Keratinocyte (primary cell): ENCODE measurements around the gene GANC. TPM values are rescaled to one million over a fixed set of nuclear protein-coding genes. Genes with fewer than 3 reads are reported as not detected.

Experiments used
- DNase-seq: peaks from one replicate; pipeline ENCODE4 v3.0.0-alpha.2; 2011; ENCODE audit warnings: low read depth, missing footprints, low spot score
- FAIRE-seq: peaks from 2 replicates; lab custom pipeline; 2011; peaks lifted over from hg19 to GRCh38; lab: Jason Lieb, UNC
- H2AFZ ChIP-seq: 2 replicates; pipeline ENCODE4 v1.6.0; 2012; ENCODE audit warnings: low read length, control low read depth, inconsistent platforms; ENCODE audit not compliant: control insufficient read depth
- H3K27ac ChIP-seq: 2 replicates; pipeline ENCODE4 v1.5.1; 2011; ENCODE audit warnings: low read length; ENCODE audit not compliant: control insufficient read depth, insufficient read depth
- H3K27me3 ChIP-seq: 3 replicates; pipeline ENCODE4 v1.6.0; 2011; ENCODE audit warnings: low read length; ENCODE audit not compliant: control insufficient read depth, insufficient read depth; ENCODE audit errors: extremely low read depth
- H3K36me3 ChIP-seq, 2 experiments: 2 replicates in 1 of 2; 3 replicates in 1 of 2; pipeline ENCODE4 v1.5.1; 2011; ENCODE audit warnings: low read length in 2 of 2, mild to moderate bottlenecking in 1 of 2; ENCODE audit not compliant: control insufficient read depth in 2 of 2, insufficient read depth in 2 of 2; ENCODE audit errors: extremely low read depth in 1 of 2
- H3K4me1 ChIP-seq: 3 replicates; pipeline ENCODE4 v1.5.1; 2011; ENCODE audit warnings: low read length; ENCODE audit not compliant: control insufficient read depth, insufficient read depth; ENCODE audit errors: extremely low read depth
- H3K4me2 ChIP-seq: 3 replicates; pipeline ENCODE4 v1.6.0; 2011; ENCODE audit warnings: low read depth, low read length; ENCODE audit not compliant: control insufficient read depth, insufficient read depth; ENCODE audit errors: extremely low read depth
- H3K4me3 ChIP-seq, 3 experiments: fragments of 200-600 bp in 1 of 3; sonication (generic) in 1 of 3; 2 replicates in 2 of 3; 3 replicates in 1 of 3; pipeline ENCODE4 v1.5.1; 2011 to 2016; ENCODE audit warnings: low read length in 3 of 3, mild to moderate bottlenecking in 3 of 3, control low read depth in 2 of 3, inconsistent platforms in 1 of 3, low read depth in 1 of 3, mixed read lengths in 1 of 3, mixed run types in 1 of 3, moderate library complexity in 1 of 3; ENCODE audit not compliant: control insufficient read depth in 2 of 3, insufficient read depth in 2 of 3; ENCODE audit errors: extremely low read depth in 1 of 3
- H3K79me2 ChIP-seq: 2 replicates; pipeline ENCODE4 v1.6.0; 2012; ENCODE audit warnings: low read length; ENCODE audit not compliant: control insufficient read depth, insufficient read depth
- H3K9ac ChIP-seq: 3 replicates; pipeline ENCODE4 v1.6.0; 2011; ENCODE audit warnings: low read length; ENCODE audit not compliant: control insufficient read depth, insufficient read depth; ENCODE audit errors: extremely low read depth
- H3K9me1 ChIP-seq: 3 replicates; pipeline ENCODE4 v1.6.0; 2011; ENCODE audit warnings: low read length; ENCODE audit not compliant: control insufficient read depth, insufficient read depth; ENCODE audit errors: extremely low read depth
- H3K9me3 ChIP-seq: 2 replicates; pipeline ENCODE4 v1.5.1; 2012; ENCODE audit warnings: low read depth, low read length; ENCODE audit not compliant: control insufficient read depth
- H4K20me1 ChIP-seq: 3 replicates; pipeline ENCODE4 v1.6.0; 2011; ENCODE audit warnings: low read length; ENCODE audit not compliant: control insufficient read depth, insufficient read depth; ENCODE audit errors: extremely low read depth
- EZH2 ChIP-seq: IDR thresholded peaks from one replicate; pipeline ENCODE4 v1.6.1; 2012; ENCODE audit warnings: inconsistent platforms, mild to moderate bottlenecking, low read length, moderate library complexity
- dilution Hi-C: fragments of 300-500 bp; cut with MboI; formaldehyde crosslinking; loops from one replicate; pipeline ENCODE4 v1.7.0; 2020; ENCODE audit warnings: low sequenced_read_pairs; ENCODE audit not compliant: extremely low pct_ligation_motif_present
- polyA plus RNA-seq, 5 experiments: library from polyadenylated mRNA; depleted of rRNA in 3 of 5; stranded (reverse) in 3 of 5; stranded (forward) in 1 of 5; unstranded in 1 of 5; fragments of >200 nt; gene quantifications; 1 replicate in 1 of 5; 2 replicates in 3 of 5; 3 replicates in 1 of 5; pipeline versions ENCODE4 v1.2.1 to v1.2.3, GENCODE V29; 2011 to 2012; ENCODE audit warnings: missing spikeins in 2 of 5, low read depth in 1 of 5, low replicate concordance in 1 of 5
- TF ChIP-seq, protein P1 (sequence below), 3 experiments: IDR thresholded peaks in 1 of 3; conservative IDR thresholded peaks in 1 of 3; optimal IDR thresholded peaks in 1 of 3; 2 replicates in 2 of 3; 3 replicates in 1 of 3; pipeline versions ENCODE3 to v1.5.1; 2011; ENCODE audit warnings: low read length in 3 of 3, mild to moderate bottlenecking in 3 of 3, moderate library complexity in 2 of 3, control low read depth in 1 of 3, inconsistent platforms in 1 of 3; ENCODE audit not compliant: insufficient read depth in 2 of 3; ENCODE audit errors: extremely low read depth in 1 of 3

GANC gene
- polyA plus RNA-seq, 1 donor (not counting 4 experiments of a cell fraction or from before 2014, with no cell fraction given): 46.2 TPM

GRCh38 chr15:42348083-42348482 lies 75.1 kb downstream of the GANC start:
- no peak overlapping the region for H2AFZ ChIP-seq
- peak; percentile 9 for DNase-seq

DNA sequence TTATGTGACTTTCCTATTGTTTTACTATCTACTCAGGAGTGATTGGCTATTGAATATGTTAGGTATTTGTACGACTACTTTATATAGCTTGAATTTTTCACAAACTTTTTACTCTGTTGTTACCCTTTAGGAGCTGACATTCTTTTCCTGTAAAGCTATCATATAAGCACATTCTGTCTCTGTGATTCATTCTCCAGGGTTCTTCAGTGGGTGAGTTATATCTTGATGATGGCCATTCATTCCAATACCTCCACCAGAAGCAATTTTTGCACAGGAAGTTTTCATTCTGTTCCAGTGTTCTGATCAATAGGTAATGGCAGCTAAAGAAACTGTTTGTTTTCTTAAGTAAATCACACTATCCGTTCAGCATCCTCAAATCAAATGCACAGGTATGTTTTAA lies 76.2 kb downstream of the GANC start:
- Histone ChIP-seq H3K4me3 (no peak overlapping the region), H3K27me3 (no peaks in the 10 kb centered on the region), H3K4me1 (peaks cover 28% of the 10 kb centered on the region), H2AFZ (no peak overlapping the region), H3K36me3 (peaks cover 11 to 21% of the 10 kb centered on the region in 2 experiments), H3K9me1 (no peaks in the 10 kb centered on the region), H4K20me1 (no peaks in the 10 kb centered on the region), H3K9ac (no peak overlapping the region), H3K4me2 (no peak overlapping the region), H3K27ac (no peak overlapping the region), H3K9me3 (no peaks in the 10 kb centered on the region), H3K79me2 (no peaks in the 10 kb centered on the region)
- FAIRE-seq (no peak), DNase-seq (no peak)
- dilution Hi-C loops: no loop called here
- TF ChIP-seq, protein P1, sequence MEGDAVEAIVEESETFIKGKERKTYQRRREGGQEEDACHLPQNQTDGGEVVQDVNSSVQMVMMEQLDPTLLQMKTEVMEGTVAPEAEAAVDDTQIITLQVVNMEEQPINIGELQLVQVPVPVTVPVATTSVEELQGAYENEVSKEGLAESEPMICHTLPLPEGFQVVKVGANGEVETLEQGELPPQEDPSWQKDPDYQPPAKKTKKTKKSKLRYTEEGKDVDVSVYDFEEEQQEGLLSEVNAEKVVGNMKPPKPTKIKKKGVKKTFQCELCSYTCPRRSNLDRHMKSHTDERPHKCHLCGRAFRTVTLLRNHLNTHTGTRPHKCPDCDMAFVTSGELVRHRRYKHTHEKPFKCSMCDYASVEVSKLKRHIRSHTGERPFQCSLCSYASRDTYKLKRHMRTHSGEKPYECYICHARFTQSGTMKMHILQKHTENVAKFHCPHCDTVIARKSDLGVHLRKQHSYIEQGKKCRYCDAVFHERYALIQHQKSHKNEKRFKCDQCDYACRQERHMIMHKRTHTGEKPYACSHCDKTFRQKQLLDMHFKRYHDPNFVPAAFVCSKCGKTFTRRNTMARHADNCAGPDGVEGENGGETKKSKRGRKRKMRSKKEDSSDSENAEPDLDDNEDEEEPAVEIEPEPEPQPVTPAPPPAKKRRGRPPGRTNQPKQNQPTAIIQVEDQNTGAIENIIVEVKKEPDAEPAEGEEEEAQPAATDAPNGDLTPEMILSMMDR (optimal IDR thresholded peaks at IDR 0.05 in 1 of 3, IDR thresholded peaks at IDR 0.05 in 1 of 3, conservative IDR thresholded peaks at IDR 0.05 in 1 of 3; ENCODE audit: extremely low read depth in 1 of 3, insufficient read depth in 2 of 3, low read length in 3 of 3): no peak
- no peak for TF ChIP-seq EZH2

More at GRCh38 chr15:42348083-42348482, 75.1 kb downstream of the GANC start:
- Histone ChIP-seq H4K20me1 (no peaks in the 10 kb centered on the region), H3K27me3 (no peaks in the 10 kb centered on the region), H3K9me1 (no peaks in the 10 kb centered on the region), H3K9ac (no peak overlapping the region), H3K4me2 (no peak overlapping the region), H3K36me3 (peaks cover 17 to 22% of the 10 kb centered on the region in 2 experiments), H3K27ac (no peak overlapping the region), H3K9me3 (no peaks in the 10 kb centered on the region), H3K79me2 (no peaks in the 10 kb centered on the region), H3K4me3 (no peak overlapping the region), H3K4me1 (peaks cover 28% of the 10 kb centered on the region)
- no peak for FAIRE-seq
- TF ChIP-seq, protein P1 (optimal IDR thresholded peaks at IDR 0.05 in 1 of 3, IDR thresholded peaks at IDR 0.05 in 1 of 3, conservative IDR thresholded peaks at IDR 0.05 in 1 of 3; ENCODE audit: extremely low read depth in 1 of 3, insufficient read depth in 2 of 3, low read length in 3 of 3): no peak
- TF ChIP-seq EZH2: no peak
- dilution Hi-C loops: no loop called here
